Urothelium cell line (cell line): ENCODE data around the gene SERPINA9.
"Not testable (repeated sequence)": the region's sequence is repeated elsewhere in the genome, so short reads cannot be mapped to it uniquely, and the experiment has no call there.

Experiments
- DNase-seq: peaks from one replicate; pipeline ENCODE4 v3.0.0; 2011; ENCODE audit warnings: low spot score, mixed read lengths
- FAIRE-seq: peaks from 2 replicates; lab custom pipeline; 2011; peaks lifted over from hg19 to GRCh38; lab: Jason Lieb, UNC

The SERPINA9 gene, protein sequence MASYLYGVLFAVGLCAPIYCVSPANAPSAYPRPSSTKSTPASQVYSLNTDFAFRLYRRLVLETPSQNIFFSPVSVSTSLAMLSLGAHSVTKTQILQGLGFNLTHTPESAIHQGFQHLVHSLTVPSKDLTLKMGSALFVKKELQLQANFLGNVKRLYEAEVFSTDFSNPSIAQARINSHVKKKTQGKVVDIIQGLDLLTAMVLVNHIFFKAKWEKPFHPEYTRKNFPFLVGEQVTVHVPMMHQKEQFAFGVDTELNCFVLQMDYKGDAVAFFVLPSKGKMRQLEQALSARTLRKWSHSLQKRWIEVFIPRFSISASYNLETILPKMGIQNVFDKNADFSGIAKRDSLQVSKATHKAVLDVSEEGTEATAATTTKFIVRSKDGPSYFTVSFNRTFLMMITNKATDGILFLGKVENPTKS

DNA sequence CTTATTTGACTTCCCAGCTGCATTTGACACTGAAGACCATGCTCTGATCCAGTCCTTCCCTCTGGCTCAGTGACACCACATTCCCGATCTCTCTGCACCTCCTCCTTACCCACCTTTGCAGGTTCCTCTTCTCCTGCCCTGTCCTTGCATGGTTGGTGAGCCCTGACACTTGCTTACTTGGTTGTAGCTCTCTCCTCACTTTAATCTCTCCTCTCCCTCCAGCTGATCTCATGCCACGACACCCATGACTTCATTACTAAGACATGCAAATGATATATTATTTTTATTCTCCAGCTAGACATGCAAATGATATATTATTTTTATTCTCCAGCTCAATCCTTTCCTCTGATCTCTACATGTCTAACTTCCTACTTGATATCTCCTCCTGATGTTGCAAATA, at the start of gene SERPINA9:
SERPINA9 (minus strand) TSS at position 175 of the 400 bp plus-strand sequence. CDS start 6,357 bp downstream, outside the sequence.
- no peak for FAIRE-seq
- DNase-seq, result no peak

DNA sequence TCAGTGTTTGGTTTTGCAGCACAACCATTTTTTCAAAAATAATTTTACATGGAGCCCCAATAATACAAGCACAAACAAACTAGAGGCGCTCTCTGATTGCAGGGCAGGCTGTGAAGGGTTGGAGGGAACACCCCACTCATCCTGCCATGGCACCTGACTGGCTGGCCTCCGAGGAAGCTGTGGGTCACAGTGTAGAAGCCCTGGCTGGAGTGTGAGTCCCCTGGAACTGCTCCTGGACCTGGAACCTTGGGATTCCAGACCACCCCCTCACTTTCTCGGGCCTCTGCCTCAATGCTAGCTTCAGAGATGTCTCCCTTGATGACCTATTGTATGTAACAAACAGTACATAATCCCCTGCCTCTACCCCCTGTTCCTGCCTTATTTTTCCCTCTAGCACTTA, 48.1 kb upstream of the SERPINA9 start:
- FAIRE-seq, result no peak

DNA sequence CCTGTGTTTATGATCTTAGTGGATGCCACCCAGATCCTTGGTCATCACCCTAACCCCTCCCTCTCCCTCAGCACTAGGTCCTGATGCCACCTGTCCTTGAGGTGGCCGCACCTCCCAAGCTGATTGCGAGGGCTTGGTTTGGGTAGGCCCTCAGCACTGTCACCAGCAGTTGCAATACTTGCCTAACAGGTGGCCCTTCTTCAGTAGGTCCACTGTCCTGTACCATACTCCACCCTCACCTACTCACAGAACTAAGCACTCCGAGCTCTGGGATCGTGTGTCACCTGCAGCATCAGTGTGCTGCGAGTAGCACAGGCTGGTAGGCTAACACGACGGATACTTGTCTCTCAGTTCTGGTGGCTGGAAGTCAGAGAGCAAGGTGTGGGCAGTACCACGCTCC, 47.3 kb upstream of the SERPINA9 start:
- FAIRE-seq, result no peak
- DNase-seq, result no peak

More for the DNA sequence above, 48.1 kb upstream of the SERPINA9 start:
- DNase-seq, result no peak

DNA sequence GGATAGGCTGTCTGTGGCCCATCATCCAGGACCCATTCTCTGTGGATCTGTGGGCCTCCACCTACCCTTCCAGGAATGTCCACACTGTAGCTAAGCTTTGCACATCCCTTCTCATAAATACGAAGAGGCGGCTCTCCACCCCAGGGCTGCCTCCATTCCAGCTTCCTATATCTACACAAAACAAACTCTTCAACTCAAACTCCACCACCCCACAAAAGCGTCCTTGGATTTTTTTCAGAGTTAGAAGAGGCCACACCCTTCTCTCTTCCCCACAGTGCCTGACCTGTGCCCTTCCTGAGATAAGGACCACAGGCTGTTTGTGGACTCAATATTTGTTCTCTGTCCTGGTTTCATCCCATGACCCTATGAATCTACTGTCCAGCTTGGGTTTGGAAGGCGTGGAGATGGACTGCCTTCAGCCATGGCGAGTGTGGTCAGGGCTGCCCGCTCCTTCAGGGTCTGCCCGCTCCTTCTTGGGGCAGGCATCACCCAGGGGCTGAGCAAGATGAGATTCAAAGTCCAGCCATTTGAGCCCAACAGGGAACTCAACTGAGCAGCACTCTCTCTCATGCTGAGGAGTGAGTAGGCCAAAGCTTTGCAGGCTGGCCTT, 46.2 kb upstream of the SERPINA9 start:
- no peak for FAIRE-seq
- no peak for DNase-seq

DNA sequence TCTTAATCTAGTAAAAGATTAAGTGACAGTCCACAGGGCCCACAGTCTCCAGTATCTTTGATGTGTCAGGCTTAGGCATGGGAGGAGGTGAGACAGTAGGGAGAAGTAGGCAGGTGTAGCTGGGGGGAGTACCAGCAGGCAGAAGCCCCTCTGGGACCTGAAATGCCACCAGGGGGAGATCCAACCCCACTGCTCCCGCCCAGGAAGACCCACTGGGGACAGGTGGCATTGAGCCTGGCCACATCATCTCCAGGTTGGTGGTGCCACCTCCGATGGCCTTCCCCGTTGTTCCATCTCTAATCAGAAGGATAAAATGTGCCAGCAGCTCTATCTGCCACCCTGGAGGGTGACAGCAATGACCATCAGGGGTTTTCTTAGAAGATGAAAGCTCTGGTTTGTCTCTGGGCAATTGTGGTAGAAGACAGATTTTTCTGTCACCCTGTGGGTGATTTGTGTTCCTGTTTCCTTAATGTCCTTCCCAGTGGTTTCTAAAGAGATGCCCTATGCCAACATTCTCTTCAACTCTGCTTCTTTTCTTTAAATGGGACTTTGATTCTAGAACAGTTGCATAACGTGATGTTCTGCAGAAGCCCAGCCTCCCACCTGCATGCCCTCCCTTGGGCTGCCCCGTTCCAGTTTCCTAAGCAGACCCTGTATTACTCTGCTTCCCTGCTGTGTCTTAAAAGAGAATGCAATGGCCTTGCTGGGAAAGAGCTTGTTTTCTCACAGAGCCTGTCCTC, 45.5 kb upstream of the SERPINA9 start:
- no peak for FAIRE-seq
- no peak for DNase-seq

DNA sequence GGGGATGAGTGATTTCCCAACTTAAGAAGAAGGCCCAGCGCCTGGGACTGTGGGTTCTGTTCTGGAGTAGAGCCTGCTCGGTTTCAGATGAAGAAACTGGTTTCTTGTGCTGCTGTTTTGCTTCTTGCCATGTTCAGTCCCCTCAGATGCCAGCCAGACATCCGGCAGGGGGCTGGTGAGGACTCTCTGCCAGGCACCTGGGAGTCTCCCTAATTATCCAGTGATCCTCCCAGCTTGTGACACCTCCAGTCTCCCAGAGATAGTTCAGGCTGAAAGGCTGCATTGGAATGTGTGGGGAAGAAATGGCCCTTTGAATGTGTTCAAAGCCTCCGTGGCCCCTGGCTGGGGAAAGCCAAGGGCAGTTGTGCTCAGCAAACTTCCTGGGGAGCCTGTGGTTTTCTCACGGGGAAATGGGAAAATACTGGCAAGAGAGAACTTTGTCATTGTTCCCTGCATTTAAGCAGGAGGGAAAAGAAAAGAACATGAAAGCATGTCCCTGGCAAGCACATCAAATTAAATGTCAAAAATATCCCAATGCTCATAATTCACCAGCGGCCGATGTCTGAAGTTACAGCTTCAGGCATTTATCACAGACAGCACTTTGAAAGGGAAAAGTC, 41.8 kb upstream of the SERPINA9 start:
- no peak for DNase-seq
- FAIRE-seq, result no peak

DNA sequence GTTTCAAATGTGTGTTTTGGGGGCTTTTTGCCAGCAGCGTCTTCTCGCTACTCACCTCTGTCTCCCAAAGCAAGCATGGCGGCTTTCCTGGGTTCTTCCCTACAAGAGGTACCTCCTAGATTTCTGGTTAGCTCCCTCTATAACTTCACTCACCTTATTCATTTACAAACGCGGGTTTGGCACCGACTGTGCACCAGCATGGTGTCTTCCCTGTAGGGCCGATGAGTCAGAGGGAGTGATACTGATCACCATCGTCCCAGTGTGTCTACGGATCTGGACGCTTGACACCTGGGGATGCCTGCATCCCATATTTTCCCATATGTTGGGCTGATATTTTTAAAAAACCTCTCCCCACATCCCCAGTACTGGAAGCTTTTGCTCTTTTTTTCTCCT, 41.2 kb upstream of the SERPINA9 start:
- DNase-seq (no peak), FAIRE-seq (no peak)

DNA sequence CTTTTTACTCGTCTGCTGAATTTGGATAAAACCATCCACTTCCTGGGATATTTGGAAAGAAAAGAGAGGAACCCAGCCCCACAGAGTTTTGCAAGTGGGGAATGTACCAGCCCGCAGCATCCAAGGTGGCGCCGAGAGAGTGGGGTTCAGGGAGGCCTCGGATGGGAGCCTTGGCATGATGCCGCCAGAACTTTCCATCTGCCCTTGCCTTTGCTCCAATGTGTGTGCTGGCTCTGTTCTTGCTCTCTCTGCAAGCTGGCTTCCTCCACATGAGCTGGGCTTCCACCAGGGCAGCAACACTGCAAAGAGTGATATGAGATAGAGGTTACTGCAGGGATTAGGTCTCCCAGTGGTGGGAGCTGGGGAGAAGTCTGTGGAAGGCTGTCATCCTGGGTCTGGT, 39.9 kb upstream of the SERPINA9 start:
- no peak for DNase-seq
- no peak for FAIRE-seq

DNA sequence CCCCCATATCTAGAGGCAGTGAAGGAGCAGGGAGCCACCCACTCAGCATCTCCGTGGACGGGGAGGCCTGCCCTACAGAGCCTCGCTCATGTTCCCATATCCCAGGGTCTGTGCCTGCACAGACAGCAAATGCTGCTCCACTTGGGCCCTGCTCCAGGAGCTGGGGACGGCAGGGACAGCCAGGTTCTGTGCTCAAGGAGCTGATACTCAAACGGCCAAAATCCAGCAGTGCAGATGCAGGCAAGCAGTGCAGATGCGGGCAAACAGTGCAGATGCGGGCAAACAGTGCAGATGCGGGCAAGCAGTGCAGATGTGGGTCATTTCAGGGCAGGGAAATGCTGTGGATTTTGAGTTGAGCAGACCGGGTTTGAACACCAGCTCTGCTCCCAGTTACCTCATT, 39.4 kb upstream of the SERPINA9 start:
- FAIRE-seq (no peak), DNase-seq (no peak)

DNA sequence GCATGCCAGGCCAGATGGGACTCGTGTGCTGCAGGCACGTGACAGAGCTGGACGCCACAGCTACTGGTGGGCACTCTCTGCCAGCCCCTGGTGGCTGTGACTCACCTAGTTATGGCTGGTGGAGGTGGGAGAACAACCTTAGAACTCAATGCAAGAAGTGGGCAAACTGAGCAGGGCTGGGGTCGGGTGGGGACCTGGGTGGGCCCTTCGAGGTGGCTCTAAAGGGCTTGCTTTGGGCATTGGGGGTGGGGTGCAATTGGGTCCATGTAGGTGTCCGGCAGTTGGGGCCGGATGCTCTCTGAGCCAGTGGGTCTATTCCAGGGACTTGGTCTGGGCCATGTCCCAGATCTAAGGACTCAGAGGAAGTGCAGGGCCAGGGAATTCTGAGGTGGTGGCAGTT, 38.4 kb upstream of the SERPINA9 start:
- no peak for DNase-seq
- FAIRE-seq, result no peak

DNA sequence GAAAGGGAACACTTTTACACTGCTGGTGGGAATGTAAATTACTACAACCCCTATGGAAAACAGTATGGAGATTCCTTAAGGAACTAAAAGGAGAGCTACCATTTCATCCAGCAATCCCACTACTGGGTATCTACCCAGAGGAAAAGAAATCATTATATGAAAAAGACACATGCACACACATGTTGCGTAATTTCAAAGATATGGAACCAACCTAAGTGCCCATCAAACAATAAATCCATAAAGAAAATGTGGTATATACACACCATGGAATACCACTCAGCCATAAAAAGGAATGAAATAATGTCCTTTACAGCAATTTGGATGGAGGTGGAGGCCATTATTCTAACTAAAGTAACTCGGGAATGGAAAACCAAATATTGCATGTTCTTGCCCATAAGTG, 34.5 kb upstream of the SERPINA9 start:
- not testable (repeated sequence) for FAIRE-seq, DNase-seq

DNA sequence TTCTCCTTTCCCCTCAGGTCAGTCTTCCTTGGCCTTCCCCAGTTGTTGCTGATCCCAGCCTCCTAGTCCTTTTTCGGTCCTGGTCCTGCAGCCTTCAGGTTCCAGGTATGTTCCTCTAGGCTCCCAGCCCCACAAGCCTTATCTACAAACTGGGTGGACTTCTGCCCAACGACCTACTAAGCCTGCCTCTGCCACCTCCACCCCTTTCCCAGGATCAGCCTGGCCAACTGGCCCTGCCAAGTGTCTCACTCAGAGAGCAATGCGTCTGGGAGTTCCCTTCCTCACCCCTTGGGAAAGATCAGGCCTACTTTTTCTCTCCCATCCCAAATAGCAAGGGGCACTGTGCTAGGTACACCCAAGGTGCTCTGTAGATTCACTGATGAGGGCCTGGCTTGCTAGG, 33.4 kb upstream of the SERPINA9 start, which contains the start of gene SERPINA12:
SERPINA12 (minus strand) TSS at position 114 of the 400 bp plus-strand sequence. CDS start 11,072 bp downstream, outside the sequence.
- FAIRE-seq, result no peak

DNA sequence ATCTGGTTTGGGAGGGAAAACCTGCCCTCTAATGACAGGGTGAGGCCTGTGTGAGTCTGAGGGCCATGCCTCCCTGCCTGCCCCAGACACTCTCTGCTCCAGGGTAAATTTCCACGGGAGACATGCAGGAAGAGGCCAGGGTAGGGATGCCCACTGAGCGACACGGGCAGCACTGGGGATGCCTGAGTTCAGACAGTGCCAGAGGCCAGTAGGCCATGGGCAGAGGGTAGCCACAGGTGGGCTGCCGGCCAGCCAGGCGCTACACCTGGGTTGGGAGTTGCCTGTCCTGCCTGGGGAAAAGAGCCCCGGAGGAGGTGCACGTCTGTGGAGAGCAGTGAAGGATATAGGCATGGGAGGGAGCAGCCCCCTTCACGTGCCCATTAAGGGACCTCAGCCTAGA, 29.6 kb upstream of the SERPINA9 start:
- DNase-seq (no peak), FAIRE-seq (no peak)

More for the DNA sequence above, 33.4 kb upstream of the SERPINA9 start, which contains the start of gene SERPINA12:
- no peak for DNase-seq

DNA sequence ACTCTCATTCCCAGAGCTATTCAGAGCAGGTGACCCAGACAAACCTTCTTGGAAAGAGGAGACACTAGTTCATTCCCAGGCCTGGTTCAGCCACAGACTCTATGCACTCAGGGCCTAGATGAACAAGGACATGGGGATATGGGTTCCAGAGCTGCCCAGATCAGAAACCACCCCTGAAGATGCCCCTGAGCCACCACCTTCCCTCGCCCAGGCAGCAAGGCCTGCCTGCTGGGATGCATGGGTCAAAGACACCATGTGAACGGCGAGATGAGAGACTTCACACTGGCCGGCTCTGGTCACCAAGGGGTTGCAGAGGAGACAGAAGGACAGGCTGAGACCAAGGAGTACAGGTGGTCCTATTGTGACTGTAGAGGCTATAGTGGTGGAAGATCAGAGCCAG, 29.2 kb upstream of the SERPINA9 start:
- DNase-seq, result no peak
- no peak for FAIRE-seq

DNA sequence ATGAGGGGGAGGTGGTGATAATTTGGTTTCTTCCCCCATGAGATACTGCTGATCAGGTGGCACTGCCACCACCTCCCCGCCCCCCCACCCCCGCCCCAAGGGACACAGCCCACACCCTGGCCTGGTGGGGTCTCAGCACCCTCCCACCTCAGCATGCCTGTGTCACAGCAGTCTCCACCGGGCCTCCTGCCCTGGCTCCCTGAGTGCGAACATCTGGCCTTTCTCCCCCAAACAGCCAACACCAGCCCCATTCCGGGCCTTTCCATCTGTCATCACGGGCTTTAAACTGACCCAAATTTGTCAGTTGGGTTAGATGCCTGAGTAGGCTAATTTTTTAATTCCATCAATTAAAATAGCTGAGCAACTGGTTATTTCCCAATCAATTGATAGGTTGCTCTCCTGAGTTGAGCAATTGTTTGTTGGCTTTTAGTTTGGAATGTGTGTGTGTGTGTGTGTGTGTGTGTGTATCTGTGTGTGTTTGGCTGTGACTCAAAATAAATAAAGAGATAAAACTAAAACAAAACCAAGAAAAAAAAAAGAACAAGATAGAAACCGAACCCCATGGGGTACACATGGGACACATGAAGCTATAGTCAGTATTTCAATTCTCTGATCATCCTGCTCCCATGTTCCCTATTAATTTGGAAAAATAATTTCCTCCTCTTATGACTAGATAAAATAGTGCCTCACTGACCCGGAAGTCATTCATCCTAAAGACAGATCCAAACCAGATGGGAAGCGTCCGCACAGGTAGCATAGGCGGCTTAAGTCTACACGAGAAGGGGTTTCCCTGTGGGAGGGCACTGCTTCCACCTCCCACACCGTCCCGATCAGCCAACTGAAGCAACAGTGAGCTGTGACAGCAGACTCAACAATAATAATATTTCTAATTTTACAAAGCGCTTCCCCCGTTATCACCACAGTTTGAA, 25.9 kb upstream of the SERPINA9 start:
- FAIRE-seq (no peak), DNase-seq (no peak)

DNA sequence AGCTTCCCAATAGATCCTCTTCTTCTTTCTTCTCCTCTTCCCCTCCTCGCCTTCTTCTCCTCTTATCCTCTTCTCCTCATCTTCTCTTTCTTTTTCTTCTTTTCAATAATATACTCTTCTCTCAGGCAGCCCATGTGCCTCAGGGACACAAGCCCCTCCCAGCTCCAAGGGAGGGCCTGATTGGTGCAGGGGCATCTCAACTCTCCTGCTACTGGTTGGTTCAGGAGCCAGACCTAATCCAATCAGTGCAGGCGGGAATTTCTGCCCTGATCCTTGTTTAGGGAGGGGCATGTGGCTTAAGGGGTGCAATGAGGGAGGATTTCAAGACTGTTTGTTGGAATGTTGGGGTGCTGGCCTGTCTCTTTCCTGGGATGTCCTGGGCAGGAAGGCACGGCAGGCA, 24.3 kb upstream of the SERPINA9 start:
- DNase-seq (no peak), FAIRE-seq (no peak)

DNA sequence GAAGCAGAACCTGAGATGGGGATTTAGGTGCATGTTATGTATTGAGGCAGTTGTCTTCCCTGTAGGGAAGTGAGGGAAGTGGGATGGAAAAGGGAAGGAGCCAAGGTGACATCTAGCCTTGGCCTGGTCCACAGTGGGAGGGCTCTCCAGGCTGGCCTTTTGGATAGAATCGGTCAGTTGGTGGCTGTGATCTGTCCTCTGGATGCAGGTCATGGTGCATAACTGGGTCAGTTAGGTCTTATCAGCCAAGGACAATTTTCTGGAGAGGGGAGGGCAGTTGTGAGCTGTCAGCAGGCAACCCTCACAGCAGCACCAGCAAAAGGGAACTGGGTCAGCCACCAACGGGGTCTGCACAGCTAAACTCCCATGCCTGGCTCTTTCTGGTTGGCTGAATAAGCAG, 23.7 kb upstream of the SERPINA9 start:
- FAIRE-seq, result no peak
- no peak for DNase-seq

DNA sequence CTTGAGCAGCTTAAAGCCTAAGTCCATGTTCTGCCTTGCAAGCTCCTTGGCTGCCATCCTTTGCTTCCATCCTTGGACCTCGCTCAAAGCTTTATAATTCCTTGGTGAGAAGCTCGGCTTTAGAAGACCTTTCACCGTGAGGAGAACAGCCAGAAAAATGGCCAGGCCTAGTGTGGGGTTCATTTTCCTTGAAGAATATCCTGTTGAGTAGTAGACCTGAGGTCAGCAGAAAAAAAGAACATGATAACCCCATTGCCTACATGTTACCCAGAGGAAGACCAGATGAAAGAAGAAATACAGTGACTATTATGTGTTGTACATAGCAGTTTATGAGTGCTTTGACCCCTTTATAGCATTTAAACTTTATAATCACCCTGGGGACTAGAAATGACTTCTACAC, 22.2 kb upstream of the SERPINA9 start:
- DNase-seq (no peak), FAIRE-seq (no peak)

DNA sequence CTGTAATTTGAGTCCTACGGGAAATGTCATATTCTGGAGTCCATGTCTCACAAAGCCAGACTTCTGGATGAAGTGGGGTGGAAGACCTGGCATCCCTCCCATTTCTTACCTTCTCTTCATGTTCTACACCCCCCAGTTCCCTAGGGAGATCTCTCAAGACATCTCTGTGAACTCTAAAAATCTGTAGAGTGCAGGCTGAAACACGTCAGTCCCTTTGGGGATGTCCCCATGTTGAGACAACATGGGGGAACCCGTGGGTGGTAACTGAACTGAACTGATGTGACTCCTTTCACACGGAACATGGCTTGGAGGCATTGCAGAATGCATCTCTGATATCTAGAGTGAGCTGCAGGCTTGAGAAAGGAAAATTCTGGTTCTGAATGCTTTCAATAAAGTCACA, 18.1 kb upstream of the SERPINA9 start:
- FAIRE-seq, result no peak
- no peak for DNase-seq

DNA sequence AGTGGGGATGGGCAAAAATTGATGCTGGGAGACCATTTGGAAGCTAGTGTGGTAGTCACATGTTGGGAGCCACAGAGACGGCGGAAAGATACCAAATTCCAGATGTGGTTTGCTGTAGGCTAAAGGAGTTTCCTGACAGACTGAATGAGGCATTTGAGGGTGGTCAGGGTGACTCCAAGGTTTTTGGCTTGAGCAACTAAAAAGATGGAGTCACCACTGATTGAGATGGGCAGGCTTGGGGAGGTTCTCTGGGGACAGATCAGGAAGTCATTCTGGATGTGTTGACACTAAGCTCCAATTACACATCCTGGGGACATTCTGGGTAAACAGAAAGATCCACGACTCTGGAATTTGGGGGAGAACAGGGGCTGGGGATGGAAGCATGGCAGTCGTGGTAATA, 15.5 kb upstream of the SERPINA9 start:
- FAIRE-seq, result no peak
- no peak for DNase-seq
